Glutamatergic neuron (in vitro differentiated cells): Measurements from ENCODE around the gene DNLZ. TPM values are rescaled to one million over a fixed set of nuclear protein-coding genes. Genes with fewer than 3 reads are reported as not detected.

Experiments used
- DNase-seq: peaks from one replicate; pipeline ENCODE4 v3.0.0; 2022
- H3K27ac Mint-ChIP-seq: one replicate; pipeline ENCODE4 v1.8.0; 2020; ENCODE audit warnings: mild to moderate bottlenecking, mixed read lengths, inconsistent platforms; ENCODE audit not compliant: unreplicated experiment
- H3K27me3 Mint-ChIP-seq: one replicate; pipeline ENCODE4 v1.8.0; 2020; ENCODE audit warnings: mild to moderate bottlenecking, moderate library complexity, mixed read lengths, inconsistent platforms; ENCODE audit not compliant: unreplicated experiment
- H3K36me3 Mint-ChIP-seq: one replicate; pipeline ENCODE4 v1.8.0; 2020; ENCODE audit warnings: mild to moderate bottlenecking, mixed read lengths, inconsistent platforms; ENCODE audit not compliant: unreplicated experiment
- H3K4me1 Mint-ChIP-seq: one replicate; pipeline ENCODE4 v1.8.0; 2020; ENCODE audit warnings: mild to moderate bottlenecking, low read depth, mixed read lengths, inconsistent platforms; ENCODE audit not compliant: unreplicated experiment
- H3K4me3 Mint-ChIP-seq: one replicate; pipeline ENCODE4 v1.8.0; 2020; ENCODE audit warnings: mild to moderate bottlenecking, mixed read lengths, inconsistent platforms; ENCODE audit not compliant: unreplicated experiment
- H3K9me3 Mint-ChIP-seq: one replicate; pipeline ENCODE4 v1.8.0; 2020; ENCODE audit warnings: mild to moderate bottlenecking, moderate library complexity, mixed read lengths, inconsistent platforms; ENCODE audit not compliant: unreplicated experiment
- total RNA-seq: library from RNA; stranded (reverse); fragmentation: NEBNext Ultra II Directional; extraction: Animal tissue kit (Norgen Biotek cat#: 25700); gene quantifications from one replicate; pipeline ENCODE4 v1.2.1, GENCODE V29; 2021; ENCODE audit not compliant: unreplicated experiment
- TF ChIP-seq, protein P1 (sequence below): fragments of 200-600 bp; sonication (generic); IDR thresholded peaks from one replicate; pipeline ENCODE4 v1.5.0; 2021; ENCODE audit not compliant: partially characterized antibody, unreplicated experiment

DNLZ gene
- total RNA-seq, 1 donor from 2014 or later: 16.5 TPM

DNA sequence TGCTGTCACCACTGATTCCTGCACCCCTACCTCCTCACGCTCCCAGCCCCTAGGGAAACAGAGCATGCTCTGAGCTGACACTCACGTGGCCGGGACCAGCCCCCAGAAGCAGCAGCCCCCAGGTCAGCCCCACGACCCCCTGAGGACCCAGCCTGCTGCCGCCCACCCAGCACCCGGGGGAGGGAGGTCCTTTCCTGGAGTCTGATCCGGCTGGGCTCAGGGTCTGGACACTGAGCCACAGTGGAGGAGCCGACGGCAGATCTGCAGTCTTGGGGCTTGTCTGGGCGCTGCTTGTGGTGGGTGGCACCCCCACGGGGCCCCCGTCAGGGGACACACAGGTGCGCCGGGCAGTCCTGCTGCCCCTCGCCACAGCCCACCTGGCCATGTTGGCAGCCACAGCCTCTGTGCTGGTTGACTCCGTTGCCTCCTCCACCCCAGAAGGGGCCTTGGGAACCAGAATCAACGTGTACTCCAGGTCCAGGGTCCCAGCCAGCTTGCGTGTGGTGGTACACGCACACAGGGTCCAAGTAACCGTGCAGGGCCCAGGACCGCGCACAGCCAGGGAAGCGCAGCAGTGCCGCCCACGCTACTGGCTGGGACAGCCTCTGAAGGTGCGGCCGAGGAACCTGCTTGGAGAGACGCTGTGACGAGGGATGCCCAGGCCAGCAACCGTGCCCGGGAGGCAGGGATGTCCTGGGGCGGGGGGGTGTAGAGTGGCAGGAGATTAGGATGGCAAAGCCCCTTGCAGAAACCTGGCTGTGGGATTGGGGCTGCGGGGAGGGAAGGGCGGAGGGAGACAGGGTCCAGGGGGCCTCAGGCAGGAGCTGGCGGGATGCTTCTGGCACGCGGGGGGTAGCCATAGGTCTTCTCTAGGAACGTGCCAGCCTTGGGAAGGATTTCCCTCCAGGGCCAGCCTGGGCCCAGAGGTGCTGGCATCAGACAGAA lies 3.5 kb downstream of the DNLZ start:
- no peak for DNase-seq
- TF ChIP-seq, protein P1, sequence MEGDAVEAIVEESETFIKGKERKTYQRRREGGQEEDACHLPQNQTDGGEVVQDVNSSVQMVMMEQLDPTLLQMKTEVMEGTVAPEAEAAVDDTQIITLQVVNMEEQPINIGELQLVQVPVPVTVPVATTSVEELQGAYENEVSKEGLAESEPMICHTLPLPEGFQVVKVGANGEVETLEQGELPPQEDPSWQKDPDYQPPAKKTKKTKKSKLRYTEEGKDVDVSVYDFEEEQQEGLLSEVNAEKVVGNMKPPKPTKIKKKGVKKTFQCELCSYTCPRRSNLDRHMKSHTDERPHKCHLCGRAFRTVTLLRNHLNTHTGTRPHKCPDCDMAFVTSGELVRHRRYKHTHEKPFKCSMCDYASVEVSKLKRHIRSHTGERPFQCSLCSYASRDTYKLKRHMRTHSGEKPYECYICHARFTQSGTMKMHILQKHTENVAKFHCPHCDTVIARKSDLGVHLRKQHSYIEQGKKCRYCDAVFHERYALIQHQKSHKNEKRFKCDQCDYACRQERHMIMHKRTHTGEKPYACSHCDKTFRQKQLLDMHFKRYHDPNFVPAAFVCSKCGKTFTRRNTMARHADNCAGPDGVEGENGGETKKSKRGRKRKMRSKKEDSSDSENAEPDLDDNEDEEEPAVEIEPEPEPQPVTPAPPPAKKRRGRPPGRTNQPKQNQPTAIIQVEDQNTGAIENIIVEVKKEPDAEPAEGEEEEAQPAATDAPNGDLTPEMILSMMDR: no peak
- H3K27me3 Mint-ChIP-seq: peaks cover 8% of the 10 kb centered on the region
- no peak overlapping the region for H3K27ac Mint-ChIP-seq
- no peak overlapping the region for H3K4me3 Mint-ChIP-seq
- H3K9me3 Mint-ChIP-seq: peaks cover 10% of the 10 kb centered on the region
- peaks cover 3% of the 10 kb centered on the region for H3K4me1 Mint-ChIP-seq
- no peaks in the 10 kb centered on the region for H3K36me3 Mint-ChIP-seq

GRCh38 chr9:136358888-136359287 lies 4.7 kb downstream of the DNLZ start:
- Mint-ChIP-seq H3K4me1 (peaks cover 3% of the 10 kb centered on the region), H3K36me3 (no peaks in the 10 kb centered on the region), H3K27ac (no peak overlapping the region), H3K9me3 (peaks cover 11% of the 10 kb centered on the region), H3K4me3 (no peak overlapping the region), H3K27me3 (peaks cover 9% of the 10 kb centered on the region)
- no peak for DNase-seq
- TF ChIP-seq, protein P1: no peak

GRCh38 chr9:136358016-136358415 lies 5.5 kb downstream of the DNLZ start:
- Mint-ChIP-seq H3K4me3 (no peak overlapping the region), H3K27me3 (peaks cover 8% of the 10 kb centered on the region), H3K36me3 (no peaks in the 10 kb centered on the region), H3K4me1 (peaks cover 3% of the 10 kb centered on the region), H3K27ac (no peak overlapping the region), H3K9me3 (peaks cover 13% of the 10 kb centered on the region)
- TF ChIP-seq, protein P1: no peak
- no peak for DNase-seq

DNA sequence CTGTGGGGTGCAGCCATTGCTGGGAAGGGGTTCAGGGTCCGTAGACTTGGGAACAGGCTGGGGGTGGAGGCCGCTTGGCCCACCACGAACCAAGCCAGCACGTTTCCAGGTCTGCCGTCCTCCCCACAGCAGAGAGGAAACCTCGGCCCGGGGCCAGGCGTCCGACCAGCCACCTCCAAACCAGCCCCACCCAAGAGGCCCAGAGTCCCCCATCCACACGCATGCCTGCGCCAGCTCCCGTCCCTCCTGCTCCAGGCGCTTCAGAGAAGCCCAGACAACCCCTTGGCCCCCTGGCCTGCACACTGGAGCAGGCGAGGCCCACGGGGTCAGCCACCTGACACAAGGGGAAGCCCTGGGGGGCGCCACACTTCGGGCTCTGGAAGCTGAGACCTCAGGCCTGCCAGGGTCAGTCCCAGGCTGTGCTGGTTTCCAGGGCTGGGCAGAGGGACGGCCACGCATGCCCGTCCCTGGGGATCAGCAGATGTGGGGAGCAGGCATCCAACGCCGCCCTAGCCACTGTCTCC lies 6.3 kb downstream of the DNLZ start:
- H3K27ac Mint-ChIP-seq: no peak overlapping the region
- TF ChIP-seq, protein P1: no peak
- peaks cover 5% of the 10 kb centered on the region for H3K27me3 Mint-ChIP-seq
- peaks cover 12% of the 10 kb centered on the region for H3K9me3 Mint-ChIP-seq
- no peaks in the 10 kb centered on the region for H3K36me3 Mint-ChIP-seq
- H3K4me3 Mint-ChIP-seq: no peak overlapping the region
- H3K4me1 Mint-ChIP-seq: peaks cover 2% of the 10 kb centered on the region
- DNase-seq: no peak
